NT2/D1 (cell line): ENCODE measurements around the gene EGLN2.

Experiments
- SUZ12 ChIP-seq: IDR thresholded peaks from 2 replicates; pipeline ENCODE4 v1.6.1; 2011; ENCODE audit not compliant: insufficient read length, insufficient read depth; ENCODE audit errors: extremely low read depth
- YY1 ChIP-seq: IDR thresholded peaks from 2 replicates; pipeline ENCODE4 v1.6.1; 2011; ENCODE audit not compliant: insufficient read length, insufficient read depth
- ZNF274 ChIP-seq: IDR thresholded peaks from 2 replicates; pipeline ENCODE4 v1.6.1; 2011; ENCODE audit warnings: mild to moderate bottlenecking, low read depth, low read length

- TF ChIP-seq YY1, result no peak
- TF ChIP-seq SUZ12, result no peak
- no peak for TF ChIP-seq ZNF274
These were observed 28.6 kb downstream of the EGLN2 start for GRCh38 chr19:40827386-40828247.
